Measurements from ENCODE around the gene EZR.
"Not testable (repeated sequence)": the region's sequence is repeated elsewhere in the genome, so short reads cannot be mapped to it uniquely, and the experiment has no call there.

EZR gene

DNA sequence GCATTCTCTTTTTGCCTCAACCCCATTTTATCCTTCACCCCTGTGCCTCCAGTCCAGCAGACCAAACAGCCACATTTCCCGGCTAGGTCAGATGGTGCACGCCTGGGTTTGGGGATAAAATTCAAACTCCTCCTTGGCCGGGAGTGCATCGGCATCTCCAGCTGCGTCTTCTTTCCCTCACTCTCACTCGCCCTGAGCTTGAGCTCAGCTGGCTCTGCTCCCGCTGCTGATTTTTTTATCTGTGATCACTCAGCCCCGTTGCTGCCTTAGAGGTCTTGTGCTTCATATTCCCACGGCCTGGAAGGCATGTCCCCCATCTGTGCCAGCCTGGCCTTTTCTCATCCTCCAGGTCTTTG is 6.8 kb upstream of the EZR start:
- Histone ChIP-seq H3K27ac (ENCODE audit: low read depth, low read length, poor library complexity, severe bottlenecking) (peak overlapping the region; percentile 35), H3K4me3 (ENCODE audit: low read depth, low read length, poor library complexity, severe bottlenecking) (no peak overlapping the region), H3K79me2 (ENCODE audit: insufficient read depth, low read length) (no peaks in the 10 kb centered on the region), H3K9me3 (ENCODE audit: low read length) (no peaks in the 10 kb centered on the region), H3K9me2 (ENCODE audit: low read depth, low read length) (no peaks in the 10 kb centered on the region), H4K20me1 (ENCODE audit: insufficient read depth, low read length) (no peaks in the 10 kb centered on the region), H3K36me3 (ENCODE audit: insufficient read depth, low read length) (no peaks in the 10 kb centered on the region), H3F3A (ENCODE audit: insufficient read depth, low read length) (no peaks in the 10 kb centered on the region), H3K4me1 (ENCODE audit: insufficient read depth, low read length, severe bottlenecking) (peaks cover 23% of the 10 kb centered on the region), H2AFZ (ENCODE audit: low read length) (no peak overlapping the region), H3K9ac (ENCODE audit: low read length) (no peak overlapping the region), H3K4me2 (ENCODE audit: low read length) (no peak overlapping the region), H3K27me3 (ENCODE audit: insufficient read depth, low read length) (no peaks in the 10 kb centered on the region)
- TF ChIP-seq, protein P1, sequence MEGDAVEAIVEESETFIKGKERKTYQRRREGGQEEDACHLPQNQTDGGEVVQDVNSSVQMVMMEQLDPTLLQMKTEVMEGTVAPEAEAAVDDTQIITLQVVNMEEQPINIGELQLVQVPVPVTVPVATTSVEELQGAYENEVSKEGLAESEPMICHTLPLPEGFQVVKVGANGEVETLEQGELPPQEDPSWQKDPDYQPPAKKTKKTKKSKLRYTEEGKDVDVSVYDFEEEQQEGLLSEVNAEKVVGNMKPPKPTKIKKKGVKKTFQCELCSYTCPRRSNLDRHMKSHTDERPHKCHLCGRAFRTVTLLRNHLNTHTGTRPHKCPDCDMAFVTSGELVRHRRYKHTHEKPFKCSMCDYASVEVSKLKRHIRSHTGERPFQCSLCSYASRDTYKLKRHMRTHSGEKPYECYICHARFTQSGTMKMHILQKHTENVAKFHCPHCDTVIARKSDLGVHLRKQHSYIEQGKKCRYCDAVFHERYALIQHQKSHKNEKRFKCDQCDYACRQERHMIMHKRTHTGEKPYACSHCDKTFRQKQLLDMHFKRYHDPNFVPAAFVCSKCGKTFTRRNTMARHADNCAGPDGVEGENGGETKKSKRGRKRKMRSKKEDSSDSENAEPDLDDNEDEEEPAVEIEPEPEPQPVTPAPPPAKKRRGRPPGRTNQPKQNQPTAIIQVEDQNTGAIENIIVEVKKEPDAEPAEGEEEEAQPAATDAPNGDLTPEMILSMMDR (IDR thresholded peaks at IDR 0.05; ENCODE audit: low read length) = no peak
- no peak for TF ChIP-seq EZH2 (IDR thresholded peaks at IDR 0.05; ENCODE audit: borderline replicate concordance, low read length)

DNA sequence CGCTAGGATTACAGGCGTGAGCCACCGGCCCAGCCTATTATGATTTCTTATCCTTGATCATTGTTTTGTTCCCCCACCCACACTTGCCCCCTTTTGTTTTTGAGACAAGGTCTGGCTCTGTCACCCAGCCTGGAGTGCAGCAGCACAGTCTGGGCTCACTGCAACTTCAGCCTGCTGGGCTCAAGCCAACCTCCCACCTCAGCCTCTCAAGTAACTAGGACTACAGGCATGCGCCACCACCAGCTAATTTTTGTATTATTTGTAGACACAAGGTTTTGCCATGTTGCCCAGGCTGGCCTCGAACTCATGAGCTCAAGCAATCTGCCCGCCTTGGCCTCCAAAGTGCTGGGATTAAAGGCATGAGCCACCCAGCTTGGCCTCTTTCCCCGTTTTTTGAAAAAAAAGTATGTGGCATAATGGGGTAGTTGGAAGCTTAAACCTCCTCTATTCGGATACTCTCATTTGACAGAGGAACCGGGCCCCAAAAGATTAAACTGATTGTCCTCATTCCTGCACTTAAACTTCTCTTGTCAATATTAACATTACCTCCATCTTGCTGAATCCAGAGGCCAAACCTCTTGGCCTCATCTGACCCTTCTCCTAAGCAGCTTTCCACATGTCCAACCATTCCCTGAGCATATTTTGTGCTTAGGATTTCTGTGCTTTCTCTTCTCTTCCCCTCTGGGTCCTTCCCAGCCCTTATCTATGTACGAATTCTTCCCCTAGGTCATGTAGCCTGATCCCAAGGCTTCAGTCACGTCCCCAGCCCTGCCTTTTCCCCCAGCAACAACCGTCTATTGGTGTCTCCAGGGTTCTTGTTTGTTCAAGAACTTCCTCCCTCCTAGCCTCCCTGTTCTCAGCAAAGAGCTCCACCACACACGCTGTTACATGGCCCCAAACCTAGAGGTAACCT is 6.1 kb upstream of the EZR start:
- no peaks in the 10 kb centered on the region for H3F3A ChIP-seq (ENCODE audit: insufficient read depth, low read length)
- H3K9ac ChIP-seq (ENCODE audit: low read length) = no peak overlapping the region
- no peaks in the 10 kb centered on the region for H4K20me1 ChIP-seq (ENCODE audit: insufficient read depth, low read length)
- H2AFZ ChIP-seq (ENCODE audit: low read length) = no peak overlapping the region
- H3K27me3 ChIP-seq (ENCODE audit: insufficient read depth, low read length) = no peaks in the 10 kb centered on the region
- no peaks in the 10 kb centered on the region for H3K9me3 ChIP-seq (ENCODE audit: low read length)
- H3K4me2 ChIP-seq (ENCODE audit: low read length) = no peak overlapping the region
- peak overlapping the region; percentile 35 for H3K27ac ChIP-seq (ENCODE audit: low read depth, low read length, poor library complexity, severe bottlenecking)
- H3K36me3 ChIP-seq (ENCODE audit: insufficient read depth, low read length) = no peaks in the 10 kb centered on the region
- H3K4me3 ChIP-seq (ENCODE audit: low read depth, low read length, poor library complexity, severe bottlenecking) = no peak overlapping the region
- H3K79me2 ChIP-seq (ENCODE audit: insufficient read depth, low read length) = no peaks in the 10 kb centered on the region
- H3K9me2 ChIP-seq (ENCODE audit: low read depth, low read length) = no peaks in the 10 kb centered on the region
- TF ChIP-seq, protein P1 (IDR thresholded peaks at IDR 0.05; ENCODE audit: low read length) = no peak
- TF ChIP-seq EZH2 (IDR thresholded peaks at IDR 0.05; ENCODE audit: borderline replicate concordance, low read length) = no peak
- H3K4me1 ChIP-seq (ENCODE audit: insufficient read depth, low read length, severe bottlenecking) = peaks cover 23% of the 10 kb centered on the region

DNA sequence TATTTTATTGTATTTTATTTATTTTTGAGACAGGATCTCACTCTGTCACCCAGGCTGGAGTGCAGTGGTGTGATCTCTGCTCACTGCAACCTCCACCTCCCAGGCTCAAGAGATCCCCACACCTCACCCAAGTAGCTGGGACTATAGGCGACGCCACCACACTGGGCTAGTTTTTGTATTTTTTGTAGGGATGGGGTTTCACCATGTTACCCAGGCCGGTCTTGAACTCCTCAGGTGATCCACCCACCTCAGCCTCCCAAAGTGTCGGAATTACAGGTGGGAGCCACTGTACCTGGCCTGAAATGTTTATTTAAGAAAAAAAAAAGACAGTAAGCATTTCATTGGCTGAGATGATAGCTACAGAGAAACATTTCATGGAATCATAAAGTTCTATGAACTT is 4.4 kb upstream of the EZR start:
- not testable (repeated sequence) for H3K27me3 ChIP-seq (ENCODE audit: insufficient read depth, low read length); H3K4me3 ChIP-seq (ENCODE audit: low read depth, low read length, poor library complexity, severe bottlenecking); H3K4me2 ChIP-seq (ENCODE audit: low read length); H2AFZ ChIP-seq (ENCODE audit: low read length); H3K79me2 ChIP-seq (ENCODE audit: insufficient read depth, low read length); H3K36me3 ChIP-seq (ENCODE audit: insufficient read depth, low read length); H3K9me2 ChIP-seq (ENCODE audit: low read depth, low read length); H4K20me1 ChIP-seq (ENCODE audit: insufficient read depth, low read length); H3K9me3 ChIP-seq (ENCODE audit: low read length); H3K9ac ChIP-seq (ENCODE audit: low read length); H3F3A ChIP-seq (ENCODE audit: insufficient read depth, low read length); H3K27ac ChIP-seq (ENCODE audit: low read depth, low read length, poor library complexity, severe bottlenecking)
- H3K4me1 ChIP-seq (ENCODE audit: insufficient read depth, low read length, severe bottlenecking) = peaks cover 32% of the 10 kb centered on the region
